ENCODE results near the gene AKR7A3.
"Not testable (repeated sequence)": the region's sequence is repeated elsewhere in the genome, so short reads cannot be mapped to it uniquely, and the experiment has no call there.

AKR7A3 gene

DNA sequence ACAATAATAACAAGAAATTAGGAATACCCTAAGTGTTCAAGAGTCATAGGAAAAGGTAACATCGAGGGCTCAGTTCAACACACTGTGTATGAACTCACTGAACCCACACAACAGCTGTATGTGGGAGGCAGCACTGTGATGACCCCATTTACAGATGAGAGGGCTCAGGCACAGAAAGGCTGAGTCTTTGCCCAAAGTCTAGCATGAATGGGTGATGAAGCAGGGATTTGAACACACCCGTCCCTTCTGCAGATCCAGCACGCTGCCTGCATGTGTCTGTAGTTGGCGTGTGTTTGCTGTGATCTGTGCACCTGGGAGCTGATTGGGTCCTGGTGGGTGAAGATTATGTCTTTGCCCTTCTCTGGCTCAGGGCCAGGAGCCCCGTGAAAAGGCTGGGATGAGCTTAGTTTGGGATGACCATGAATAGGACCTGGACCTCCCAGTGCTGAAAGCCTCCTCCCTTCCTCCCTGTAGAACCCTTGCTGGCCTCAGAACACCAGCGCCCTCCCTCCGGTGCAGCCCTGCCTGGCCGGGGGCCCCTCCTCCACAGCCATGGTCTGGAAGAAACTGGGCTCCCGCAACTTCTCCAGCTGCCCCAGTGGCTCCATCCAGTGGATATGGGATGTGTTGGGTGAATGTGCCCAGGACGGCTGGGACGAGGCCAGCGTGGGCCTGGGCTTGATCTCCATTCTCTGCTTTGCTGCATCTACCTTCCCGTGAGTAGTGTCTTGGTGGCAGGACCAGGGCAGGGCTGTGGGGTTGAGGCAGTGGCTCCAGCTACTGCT, 28.7 kb upstream of the AKR7A3 start:
- DNase-seq = no peak

GRCh38 chr1:19315378-19316198, 27.0 kb upstream of the AKR7A3 start:
- peak; percentile 52 for DNase-seq

GRCh38 chr1:19313961-19314882, 25.7 kb upstream of the AKR7A3 start:
- no peak for DNase-seq

GRCh38 chr1:19313636-19313959, 25.0 kb upstream of the AKR7A3 start:
- DNase-seq = no peak

GRCh38 chr1:19312782-19313635, 24.4 kb upstream of the AKR7A3 start:
- no peak for DNase-seq

DNA sequence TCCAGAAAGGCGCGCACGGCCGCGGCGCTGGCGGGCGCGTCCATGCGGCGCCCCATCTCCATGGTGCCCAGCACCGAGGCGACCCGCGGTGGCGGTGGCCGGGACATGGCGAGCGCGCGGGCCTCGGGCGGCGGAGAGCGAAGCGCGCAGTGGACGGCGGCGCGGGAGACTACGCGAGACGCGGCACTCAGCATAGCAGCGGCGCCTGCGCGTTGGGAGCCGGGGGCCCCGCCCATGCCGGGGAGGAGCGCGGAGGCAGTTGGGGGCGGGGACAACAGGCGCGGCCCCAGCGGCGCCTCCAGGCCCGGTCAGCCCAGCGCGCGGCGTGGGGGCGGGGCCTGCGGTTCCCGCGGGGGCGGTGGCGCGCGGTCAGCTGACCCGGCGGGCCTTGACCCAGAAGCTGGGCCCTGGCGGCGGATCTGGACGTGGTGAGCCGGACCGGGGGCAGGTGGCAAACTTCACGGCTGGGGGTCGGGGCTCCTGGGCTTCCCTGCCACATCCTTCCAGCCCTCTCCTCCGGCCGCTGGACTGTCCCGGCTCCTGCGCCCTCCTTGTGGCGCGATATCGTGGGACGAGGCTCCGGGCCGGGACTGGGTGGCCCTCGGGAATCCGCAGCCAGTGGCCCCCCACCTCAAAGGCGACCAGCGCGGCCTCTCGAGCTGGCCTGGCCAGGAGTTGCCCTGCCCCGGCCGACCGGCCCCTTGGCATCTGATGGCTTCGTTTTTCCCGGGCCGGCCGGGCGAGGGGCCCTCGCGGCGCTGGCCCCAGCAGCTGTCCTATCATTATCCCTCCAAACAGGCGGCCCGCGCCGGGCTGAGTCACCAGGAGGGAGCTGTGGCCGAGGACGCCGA, 23.6 kb upstream of the AKR7A3 start, which contains the start of the genes AKR7A2 and SLC66A1:
Gene AKR7A2 (minus strand): TSS at position 214 of the 851 bp plus-strand sequence. CDS start 20 bp downstream, at position 194.
Gene SLC66A1 (plus strand): TSS at position 396 of the 851 bp plus-strand sequence. CDS start 5,352 bp downstream, outside the sequence.
- DNase-seq = peak; percentile 96

DNA sequence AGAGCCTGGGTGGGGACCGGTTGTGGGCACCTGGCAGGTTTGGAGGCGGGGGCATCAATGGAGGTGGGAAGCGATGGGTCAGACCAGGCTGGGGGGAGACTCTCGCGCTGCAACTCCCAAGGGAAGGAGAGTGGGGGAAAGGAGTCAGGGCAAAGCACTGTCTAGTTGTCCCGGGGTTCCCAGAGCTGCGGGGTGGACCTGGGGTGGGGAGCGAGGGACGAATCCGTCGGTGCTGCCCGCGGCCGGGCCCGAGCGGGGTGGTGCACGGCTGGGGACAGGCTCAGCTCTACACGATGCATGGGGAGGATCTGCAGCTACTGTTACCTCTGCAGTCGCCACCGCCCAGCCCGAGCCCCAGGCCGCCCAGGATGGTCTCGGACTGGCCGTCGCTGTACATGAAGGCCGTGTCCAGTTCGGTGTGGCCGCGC, 22.9 kb upstream of the AKR7A3 start:
- DNase-seq = no peak

DNA sequence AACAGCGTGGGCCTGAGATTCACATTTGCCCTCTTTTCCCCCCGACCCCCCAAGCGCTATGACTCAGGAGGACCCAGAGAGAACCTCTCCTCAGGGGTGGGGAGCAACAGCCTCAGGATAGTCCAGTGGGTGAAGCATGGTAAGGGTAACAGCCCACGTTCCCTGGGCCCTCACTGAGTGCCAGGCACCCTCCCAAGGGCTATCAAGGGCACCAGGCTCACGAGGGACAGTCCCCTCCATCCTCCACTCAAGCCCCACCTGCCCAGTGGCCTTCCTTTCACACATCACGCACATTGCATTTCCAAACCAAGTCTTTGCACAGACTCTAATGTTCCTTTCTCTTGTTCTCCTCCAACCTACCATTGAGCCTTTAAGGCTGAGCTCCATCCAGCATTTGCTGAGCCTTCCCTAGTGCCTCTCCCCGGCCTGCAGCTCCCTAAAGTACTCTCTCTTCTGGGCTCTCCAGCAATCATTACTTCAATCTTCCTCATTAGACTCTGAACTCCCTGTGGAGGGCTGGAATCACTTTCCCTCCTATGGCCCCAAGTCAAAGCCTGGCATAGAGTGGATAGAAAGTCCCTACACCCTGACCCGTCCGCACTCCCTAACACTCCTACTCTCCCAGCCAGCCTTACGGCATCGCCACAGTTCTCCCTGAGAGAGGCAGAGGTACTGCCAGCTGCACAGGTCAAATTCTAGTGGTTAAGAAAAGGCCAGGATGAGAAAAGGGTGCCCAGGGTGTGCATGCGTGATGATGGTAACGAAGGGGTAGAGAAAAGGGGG, 22.3 kb upstream of the AKR7A3 start:
- no peak for DNase-seq

DNA sequence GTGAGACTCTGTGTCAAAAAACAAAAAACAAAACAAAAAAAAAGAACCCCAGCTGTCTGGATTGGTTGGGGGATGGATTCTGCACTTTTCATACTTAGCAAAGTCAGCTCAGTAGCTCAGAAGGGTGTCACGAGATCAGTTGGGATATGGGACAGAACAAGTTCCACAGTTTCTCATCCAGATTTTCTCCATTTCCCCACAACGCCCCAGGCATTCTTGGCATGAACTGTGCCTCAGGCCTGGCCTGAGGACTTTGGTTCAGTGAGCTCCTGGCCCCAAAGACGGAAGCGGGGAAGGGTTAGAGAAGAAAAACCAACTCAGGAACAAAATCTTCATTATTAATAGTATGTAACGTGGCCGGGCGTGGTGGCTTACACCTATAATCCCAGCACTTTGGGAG, 21.5 kb upstream of the AKR7A3 start:
- DNase-seq = no peak

DNA sequence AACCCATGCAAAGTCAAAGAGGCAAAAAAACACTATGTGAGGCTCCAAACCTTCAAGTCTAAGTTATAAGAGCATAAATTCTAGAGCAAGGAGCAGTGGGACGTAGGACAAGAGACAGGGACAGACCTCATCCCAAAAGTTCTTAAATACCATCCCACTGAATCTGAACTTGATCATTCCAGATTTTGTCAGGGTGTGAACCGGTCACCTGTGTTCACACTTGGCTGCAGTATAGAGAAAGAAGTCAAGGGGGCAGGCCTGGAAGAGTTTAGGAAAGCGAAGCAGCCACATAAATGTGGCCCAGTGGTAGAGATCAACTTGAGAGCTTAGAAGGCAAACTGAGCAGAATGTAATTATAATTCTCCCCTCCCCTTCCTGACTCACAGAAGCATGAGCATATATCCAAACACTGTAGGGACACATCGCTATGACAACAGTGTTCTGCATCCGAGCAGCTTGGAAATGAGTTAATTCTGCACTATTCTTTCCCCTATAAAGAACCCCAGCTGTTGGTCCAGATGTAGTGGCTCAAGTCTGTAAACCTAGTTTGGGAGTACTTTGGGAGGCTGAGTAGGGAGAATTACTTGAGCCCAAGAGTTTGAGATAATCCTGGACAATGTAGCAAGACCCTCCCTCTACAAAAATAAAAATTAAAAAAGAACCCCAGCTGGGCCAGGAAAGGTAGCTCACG, 20.7 kb upstream of the AKR7A3 start:
- no peak for DNase-seq

- DNase-seq = no peak
Observed at GRCh38 chr1:19308509-19308907, 19.9 kb upstream of the AKR7A3 start.

- DNase-seq = no peak
Observed at GRCh38 chr1:19307794-19308508, 19.4 kb upstream of the AKR7A3 start.

- no peak for DNase-seq
Observed at GRCh38 chr1:19306941-19307340, 18.4 kb upstream of the AKR7A3 start.

- DNase-seq = no peak
Observed at GRCh38 chr1:19305880-19306279, 17.3 kb upstream of the AKR7A3 start.

GRCh38 chr1:19304081-19304480, 15.5 kb upstream of the AKR7A3 start:
- DNase-seq = not testable (repeated sequence)

GRCh38 chr1:19300211-19300610, 11.6 kb upstream of the AKR7A3 start:
- no peak for DNase-seq

DNA sequence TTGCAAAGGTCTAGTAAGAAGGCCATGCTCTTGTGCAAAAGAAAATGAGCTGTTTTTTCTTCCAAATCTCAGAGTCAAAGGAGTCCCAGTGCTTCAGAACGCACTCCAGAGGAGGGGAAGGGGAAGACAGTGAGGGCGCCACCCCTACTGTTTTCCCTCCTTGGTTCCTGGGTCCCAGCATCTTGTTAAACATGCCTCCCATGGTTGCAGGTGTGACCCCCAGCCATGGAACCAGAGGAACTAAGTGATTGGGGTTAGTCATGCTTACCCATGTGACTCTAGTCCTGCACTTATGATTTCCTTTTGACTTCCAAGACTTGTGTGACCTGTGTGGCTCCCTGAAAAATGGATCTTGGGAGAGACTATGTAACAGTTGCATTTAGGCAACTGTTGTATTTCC, 6.1 kb upstream of the AKR7A3 start:
- no peak for DNase-seq

DNA sequence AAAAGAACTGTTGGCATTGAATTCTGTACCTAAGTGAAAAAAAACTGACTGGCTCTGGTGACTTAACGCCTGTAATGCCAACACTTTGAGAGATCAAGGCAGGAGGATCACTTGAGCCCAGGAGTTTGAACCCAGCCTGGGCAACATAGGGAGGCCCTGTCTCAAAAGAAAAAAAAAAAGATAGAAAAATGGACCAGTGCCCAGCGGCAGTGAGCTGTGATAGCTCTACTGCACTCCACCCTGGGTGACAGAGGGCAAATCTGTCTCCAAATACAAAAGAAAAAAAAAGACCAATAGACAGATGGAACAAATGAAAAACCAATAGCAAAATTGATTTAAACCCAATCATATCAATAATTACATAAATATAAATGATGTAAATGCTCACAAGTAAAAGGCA, 674 bp upstream of the AKR7A3 start:
- no peak for DNase-seq
